22Rv1 (cell line): ENCODE results near the gene NUP42.

Source experiments
- H3K27ac ChIP-seq: fragments of 450-650 bp; 2 replicates; pipeline ENCODE4 v1.5.1; 2017
- CTCF ChIP-seq: fragments of 450-650 bp; IDR thresholded peaks from 2 replicates; pipeline ENCODE4 v1.5.1; 2017; ENCODE audit warnings: mild to moderate bottlenecking
- ZFX ChIP-seq: fragments of 450-650 bp; IDR thresholded peaks from 2 replicates; pipeline ENCODE4 v1.6.1; 2017; ENCODE audit warnings: antibody characterized with exemption, borderline replicate concordance

The NUP42 gene

GRCh38 chr7:23212395-23212794 is 30.5 kb downstream of the NUP42 start:
- H3K27ac ChIP-seq, result peak overlapping the region; percentile 59
- TF ChIP-seq ZFX (no peak), CTCF (no peak)

- TF ChIP-seq CTCF (no peak), ZFX (no peak)
- no peak overlapping the region for H3K27ac ChIP-seq
Measured at GRCh38 chr7:23212841-23213240, 31.0 kb downstream of the NUP42 start.

GRCh38 chr7:23213755-23214154 is 31.9 kb downstream of the NUP42 start:
- no peak overlapping the region for H3K27ac ChIP-seq
- TF ChIP-seq ZFX (no peak), CTCF (no peak)

GRCh38 chr7:23214423-23214822 is 32.6 kb downstream of the NUP42 start:
- no peak overlapping the region for H3K27ac ChIP-seq
- TF ChIP-seq ZFX (no peak), CTCF (no peak)

GRCh38 chr7:23214938-23215337 is 33.1 kb downstream of the NUP42 start:
- no peak for TF ChIP-seq ZFX
- TF ChIP-seq CTCF, result no peak
- H3K27ac ChIP-seq, result no peak overlapping the region

- no peak overlapping the region for H3K27ac ChIP-seq
- TF ChIP-seq ZFX (no peak), CTCF (no peak)
Measured at GRCh38 chr7:23216021-23216420, 34.2 kb downstream of the NUP42 start.

- TF ChIP-seq ZFX, result no peak
- H3K27ac ChIP-seq, result no peak overlapping the region
Measured at GRCh38 chr7:23218196-23218595, 36.3 kb downstream of the NUP42 start.

GRCh38 chr7:23220690-23221305 is 39.0 kb downstream of the NUP42 start:
- TF ChIP-seq CTCF (no peak), ZFX (no peak)
- no peak overlapping the region for H3K27ac ChIP-seq
